ENCODE results near the gene AVEN.

DNA sequence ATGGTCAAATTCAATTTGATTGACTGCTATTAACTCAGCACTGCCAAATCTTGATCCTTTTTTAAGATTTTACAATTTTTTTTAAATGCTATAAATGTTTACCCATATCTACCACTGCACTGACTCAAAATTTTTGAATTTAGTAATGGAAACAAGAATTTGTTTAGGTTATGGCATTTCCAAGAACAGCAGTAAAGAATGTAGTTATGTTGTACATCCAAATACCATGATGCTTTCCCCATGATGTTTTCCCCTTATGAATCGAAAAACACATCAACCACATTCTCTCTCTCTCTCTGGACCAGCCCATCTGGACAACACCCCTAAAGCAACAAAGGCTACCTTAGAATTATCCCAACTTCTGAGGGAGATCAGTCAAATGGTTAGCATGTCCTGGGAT, 56.5 kb downstream of the AVEN start:
- TF ChIP-seq, protein P1, sequence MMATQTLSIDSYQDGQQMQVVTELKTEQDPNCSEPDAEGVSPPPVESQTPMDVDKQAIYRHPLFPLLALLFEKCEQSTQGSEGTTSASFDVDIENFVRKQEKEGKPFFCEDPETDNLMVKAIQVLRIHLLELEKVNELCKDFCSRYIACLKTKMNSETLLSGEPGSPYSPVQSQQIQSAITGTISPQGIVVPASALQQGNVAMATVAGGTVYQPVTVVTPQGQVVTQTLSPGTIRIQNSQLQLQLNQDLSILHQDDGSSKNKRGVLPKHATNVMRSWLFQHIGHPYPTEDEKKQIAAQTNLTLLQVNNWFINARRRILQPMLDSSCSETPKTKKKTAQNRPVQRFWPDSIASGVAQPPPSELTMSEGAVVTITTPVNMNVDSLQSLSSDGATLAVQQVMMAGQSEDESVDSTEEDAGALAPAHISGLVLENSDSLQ (IDR thresholded peaks at IDR 0.05) = no peak
- TF ChIP-seq HDGF (IDR thresholded peaks at IDR 0.05; ENCODE audit: borderline replicate concordance) (no peak), FOXM1 (IDR thresholded peaks at IDR 0.05; ENCODE audit: borderline replicate concordance) (no peak), SP1 (IDR thresholded peaks at IDR 0.05) (no peak), CTBP1 (IDR thresholded peaks at IDR 0.05; ENCODE audit: borderline replicate concordance) (no peak), BHLHE40 (IDR thresholded peaks at IDR 0.05; ENCODE audit: borderline replicate concordance) (no peak), ARNT (IDR thresholded peaks at IDR 0.05) (no peak), ZNF384 (IDR thresholded peaks at IDR 0.05) (no peak), FOXK2 (IDR thresholded peaks at IDR 0.05) (no peak), SUZ12 (IDR thresholded peaks at IDR 0.05) (no peak), NFRKB (IDR thresholded peaks at IDR 0.05) (no peak), FOXA1 (IDR thresholded peaks at IDR 0.05) (no peak), TARDBP (IDR thresholded peaks at IDR 0.05) (no peak)
